ENCODE measurements around the gene SPACDR. TPM values are rescaled to one million over a fixed set of nuclear protein-coding genes. Genes with fewer than 3 reads are reported as not detected.
A peak's percentile ranks its signal among the peaks of the same experiment; 100 is the strongest.
"Not testable (repeated sequence)": the region's sequence is repeated elsewhere in the genome, so short reads cannot be mapped to it uniquely, and the experiment has no call there.

The SPACDR gene
- total RNA-seq, 4 donors from 2014 or later: 0.53 TPM; not detected in 3

GRCh38 chr7:100504887-100505611 is 41.0 kb upstream of the SPACDR start:
- no peak overlapping the region for H3K27ac ChIP-seq
- WGBS: 95% methylated on average over 9 of the region's 9 CpGs
- H3K9me3 ChIP-seq: no peaks in the 10 kb centered on the region
- peaks cover 7% of the 10 kb centered on the region for H3K4me1 ChIP-seq
- H3K27me3 ChIP-seq: no peaks in the 10 kb centered on the region
- H3K4me3 ChIP-seq: no peak overlapping the region
- TF ChIP-seq EP300 (IDR thresholded peaks at IDR 0.05): no peak
- no peak for TF ChIP-seq POLR2AphosphoS5 (IDR thresholded peaks at IDR 0.05)
- no peak for TF ChIP-seq CTCF (IDR thresholded peaks at IDR 0.05)
- no peak for TF ChIP-seq POLR2A (IDR thresholded peaks at IDR 0.05)
- H3K36me3 ChIP-seq: no peaks in the 10 kb centered on the region
- DNase-seq (ENCODE audit: low spot score in 2 of 2): no peak

- not testable (repeated sequence) for H3K4me1 ChIP-seq, H3K27ac ChIP-seq
Observed at GRCh38 chr7:100504031-100504430, 40.0 kb upstream of the SPACDR start.

DNA sequence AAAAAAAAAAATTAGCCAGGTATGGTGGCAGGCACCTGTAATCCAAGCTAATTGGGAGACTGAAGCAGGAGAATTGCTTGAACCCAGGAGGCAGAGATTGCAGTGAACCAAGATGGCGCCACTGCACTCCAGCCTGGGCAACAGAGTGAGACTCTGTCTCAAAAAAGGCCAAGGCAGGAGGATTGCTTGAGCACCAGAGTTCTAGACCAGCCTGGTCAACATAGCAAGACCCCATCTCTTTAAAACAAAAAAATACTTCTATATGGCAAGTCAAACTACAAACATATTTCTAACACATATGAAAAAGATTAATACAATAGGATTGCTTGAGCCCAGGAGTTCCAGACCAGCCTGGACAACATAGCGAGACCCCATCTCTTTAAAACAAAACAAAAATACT is 36.7 kb upstream of the SPACDR start:
- not testable (repeated sequence) for H3K27ac ChIP-seq; H3K9me3 ChIP-seq; H3K27me3 ChIP-seq; H3K36me3 ChIP-seq; DNase-seq (ENCODE audit: low spot score in 2 of 2); H3K4me1 ChIP-seq; H3K4me3 ChIP-seq
- 93% methylated on average over 2 of the region's 2 CpGs for WGBS

More at GRCh38 chr7:100504031-100504430, 40.0 kb upstream of the SPACDR start:
- WGBS: 94% methylated on average over 3 of the region's 3 CpGs
- H3K36me3 ChIP-seq; DNase-seq (ENCODE audit: low spot score in 2 of 2); H3K9me3 ChIP-seq; H3K4me3 ChIP-seq; H3K27me3 ChIP-seq: not testable (repeated sequence)

DNA sequence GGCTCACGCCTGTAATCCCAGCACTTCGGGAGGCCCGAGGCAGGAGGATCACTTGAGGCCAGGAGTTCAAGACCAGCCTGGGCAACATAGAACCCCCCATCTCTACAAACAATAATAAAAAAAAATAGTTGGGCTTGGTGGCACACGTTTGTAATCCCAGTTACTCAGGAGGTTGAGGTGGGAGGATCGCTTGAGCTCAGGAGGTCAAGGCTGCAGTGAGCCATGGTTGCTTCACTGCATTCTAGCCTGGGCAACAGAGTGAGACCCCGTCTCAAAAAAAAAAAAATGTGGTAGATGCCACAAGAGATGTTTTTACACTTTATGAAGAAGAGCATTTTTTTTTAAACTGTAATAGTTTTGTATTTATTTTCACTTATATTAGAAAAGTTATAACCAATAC is 32.4 kb upstream of the SPACDR start:
- TF ChIP-seq POLR2AphosphoS5 (IDR thresholded peaks at IDR 0.05) (no peak), POLR2A (IDR thresholded peaks at IDR 0.05) (no peak), EP300 (IDR thresholded peaks at IDR 0.05) (no peak), CTCF (IDR thresholded peaks at IDR 0.05) (no peak)

GRCh38 chr7:100493476-100494264 is 29.6 kb upstream of the SPACDR start:
- Histone ChIP-seq H3K27me3 (peaks cover 5% of the 10 kb centered on the region), H3K4me3 (peak overlapping the region; percentile 48), H3K27ac (no peak overlapping the region), H3K9me3 (no peaks in the 10 kb centered on the region), H3K36me3 (no peaks in the 10 kb centered on the region), H3K4me1 (peaks cover 14% of the 10 kb centered on the region)
- TF ChIP-seq EP300 (IDR thresholded peaks at IDR 0.05) (no peak), POLR2AphosphoS5 (IDR thresholded peaks at IDR 0.05) (no peak), POLR2A (IDR thresholded peaks at IDR 0.05) (no peak), CTCF (IDR thresholded peaks at IDR 0.05) (no peak)
- WGBS: 13% methylated on average over 35 of the region's 56 CpGs
- DNase-seq (ENCODE audit: low spot score in 2 of 2): no peak

More for the DNA sequence above, 32.4 kb upstream of the SPACDR start:
- Histone ChIP-seq H3K9me3 (no peaks in the 10 kb centered on the region), H3K4me1 (peaks cover 14% of the 10 kb centered on the region), H3K27me3 (peaks cover 5% of the 10 kb centered on the region), H3K4me3 (no peak overlapping the region), H3K36me3 (no peaks in the 10 kb centered on the region), H3K27ac (no peak overlapping the region)
- DNase-seq (ENCODE audit: low spot score in 2 of 2): no peak
- 83% methylated on average over 6 of the region's 6 CpGs for WGBS

- no peak overlapping the region for H3K27ac ChIP-seq
- no peak for DNase-seq (ENCODE audit: low spot score in 2 of 2)
- peak overlapping the region; percentile 48 for H3K4me3 ChIP-seq
- no peaks in the 10 kb centered on the region for H3K36me3 ChIP-seq
- H3K4me1 ChIP-seq: peaks cover 14% of the 10 kb centered on the region
- TF ChIP-seq EP300 (IDR thresholded peaks at IDR 0.05) (no peak), POLR2A (IDR thresholded peaks at IDR 0.05) (no peak), CTCF (IDR thresholded peaks at IDR 0.05) (no peak), POLR2AphosphoS5 (IDR thresholded peaks at IDR 0.05) (no peak)
- H3K9me3 ChIP-seq: no peaks in the 10 kb centered on the region
- WGBS: 78% methylated on average over 5 of the region's 5 CpGs
- H3K27me3 ChIP-seq: peaks cover 5% of the 10 kb centered on the region
Observed at GRCh38 chr7:100492738-100493475, 28.8 kb upstream of the SPACDR start.

Data from suprapubic skin (tissue), 4 donors.